ENCODE data around the gene CCDC110.

GRCh38 chr4:185426960-185427688, 44.4 kb downstream of the CCDC110 start:
- TF ChIP-seq POLR2A (IDR thresholded peaks at IDR 0.05), result no peak
- TF ChIP-seq CTCF (IDR thresholded peaks at IDR 0.05), result no peak

Data from right lobe of liver (tissue), 4 donors.